ENCODE data around the gene CALML5.

DNA sequence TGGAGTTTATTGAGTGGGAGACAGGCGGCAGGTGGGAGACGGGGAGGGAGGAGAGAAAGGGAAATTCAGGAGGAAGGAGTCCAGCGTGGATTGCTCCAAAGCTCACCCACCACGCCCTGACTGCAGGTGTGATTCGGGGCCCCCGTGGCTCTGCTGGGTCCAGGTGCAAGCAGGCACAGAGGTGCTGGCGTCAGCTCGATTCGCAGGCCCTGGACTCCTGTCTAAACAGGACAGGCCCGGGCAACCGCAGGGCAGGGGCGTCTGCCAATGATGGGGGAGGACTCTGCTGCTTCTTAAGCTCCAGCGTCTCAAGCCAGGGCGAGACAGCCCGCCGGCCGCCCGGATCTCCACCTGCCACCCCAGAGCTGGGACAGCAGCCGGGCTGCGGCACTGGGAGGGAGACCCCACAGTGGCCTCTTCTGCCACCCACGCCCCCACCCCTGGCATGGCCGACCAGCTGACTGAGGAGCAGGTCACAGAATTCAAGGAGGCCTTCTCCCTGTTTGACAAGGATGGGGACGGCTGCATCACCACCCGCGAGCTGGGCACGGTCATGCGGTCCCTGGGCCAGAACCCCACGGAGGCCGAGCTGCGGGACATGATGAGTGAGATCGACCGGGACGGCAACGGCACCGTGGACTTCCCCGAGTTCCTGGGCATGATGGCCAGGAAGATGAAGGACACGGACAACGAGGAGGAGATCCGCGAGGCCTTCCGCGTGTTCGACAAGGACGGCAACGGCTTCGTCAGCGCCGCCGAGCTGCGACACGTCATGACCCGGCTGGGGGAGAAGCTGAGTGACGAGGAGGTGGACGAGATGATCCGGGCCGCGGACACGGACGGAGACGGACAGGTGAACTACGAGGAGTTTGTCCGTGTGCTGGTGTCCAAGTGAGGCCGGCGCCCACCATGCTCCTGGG is 25.5 kb upstream of the CALML5 start, which contains the start of gene CALML3:
- TF ChIP-seq EZH2 (IDR thresholded peaks at IDR 0.05), result no peak
- TF ChIP-seq POLR2AphosphoS5 (IDR thresholded peaks at IDR 0.05; ENCODE audit: borderline replicate concordance, low read depth, low read length), result no peak

Measured in SK-N-MC (cell line).